Tibial artery (tissue), 4 donors: ENCODE measurements around the gene KHNYN.

Source experiments
- DNase-seq, 2 donors: peaks; one replicate each; pipeline ENCODE4 v3.0.0-alpha.2; 2019
- H3K27ac ChIP-seq, 2 donors: fragments of 200-600 bp; sonication (generic) in 1 of 2; 1 replicate in 1 of 2; 2 replicates in 1 of 2; pipeline ENCODE4 v1.5.1; 2018 to 2019; ENCODE audit warnings: mild to moderate bottlenecking in 1 of 2
- H3K27me3 ChIP-seq, 2 donors: fragments of 200-600 bp; sonication (generic) in 1 of 2; one replicate each; pipeline versions ENCODE4 v1.5.1 to v1.6.0; 2016 to 2019
- H3K36me3 ChIP-seq, 3 donors: fragments of 200-600 bp; sonication (generic) in 2 of 3; one replicate each; pipeline ENCODE4 v1.5.1; 2016 to 2019; ENCODE audit warnings: mild to moderate bottlenecking in 2 of 3
- H3K4me1 ChIP-seq, 4 donors: fragments of 200-600 bp; sonication (generic) in 2 of 4; 1 replicate in 3 of 4; 2 replicates in 1 of 4; pipeline ENCODE4 v1.5.1; 2016 to 2019
- H3K4me3 ChIP-seq, 2 donors: fragments of 200-600 bp; sonication (generic) in 1 of 2; 1 replicate in 1 of 2; 2 replicates in 1 of 2; pipeline ENCODE4 v1.5.1; 2018 to 2019; ENCODE audit warnings: mild to moderate bottlenecking in 2 of 2
- H3K9me3 ChIP-seq, 3 donors: fragments of 200-600 bp; sonication (generic) in 1 of 3; one replicate each; pipeline ENCODE4 v1.5.1; 2016 to 2019
- CTCF ChIP-seq, 2 experiments: fragments of 200-600 bp in 1 of 2; fragments of 450-650 bp in 1 of 2; IDR thresholded peaks; one replicate each; pipeline ENCODE4 v1.5.1; 2017 to 2019; ENCODE audit warnings: antibody characterized with exemption in 2 of 2, mild to moderate bottlenecking in 1 of 2, moderate library complexity in 1 of 2
- intact Hi-C: fragments of 100-400 bp; cut with DNase I; formaldehyde crosslinking; loops from one replicate; pipeline ENCODE4 v1.15.0; 2023; ENCODE audit warnings: low total_unique reads

The KHNYN gene

GRCh38 chr14:24409956-24410355 lies 19.8 kb upstream of the KHNYN start:
- H3K4me3 ChIP-seq, result no peak overlapping the region
- no peaks in the 10 kb centered on the region for H3K27me3 ChIP-seq
- no peak overlapping the region for H3K27ac ChIP-seq
- no peaks in the 10 kb centered on the region for H3K4me1 ChIP-seq
- TF ChIP-seq CTCF (IDR thresholded peaks at IDR 0.05), result no peak
- no peak for DNase-seq
- no peaks in the 10 kb centered on the region for H3K9me3 ChIP-seq
- H3K36me3 ChIP-seq, result peaks cover 5 to 59% (median 42%) of the 10 kb centered on the region in 3 donors
- intact Hi-C loops, result no loop called here

DNA sequence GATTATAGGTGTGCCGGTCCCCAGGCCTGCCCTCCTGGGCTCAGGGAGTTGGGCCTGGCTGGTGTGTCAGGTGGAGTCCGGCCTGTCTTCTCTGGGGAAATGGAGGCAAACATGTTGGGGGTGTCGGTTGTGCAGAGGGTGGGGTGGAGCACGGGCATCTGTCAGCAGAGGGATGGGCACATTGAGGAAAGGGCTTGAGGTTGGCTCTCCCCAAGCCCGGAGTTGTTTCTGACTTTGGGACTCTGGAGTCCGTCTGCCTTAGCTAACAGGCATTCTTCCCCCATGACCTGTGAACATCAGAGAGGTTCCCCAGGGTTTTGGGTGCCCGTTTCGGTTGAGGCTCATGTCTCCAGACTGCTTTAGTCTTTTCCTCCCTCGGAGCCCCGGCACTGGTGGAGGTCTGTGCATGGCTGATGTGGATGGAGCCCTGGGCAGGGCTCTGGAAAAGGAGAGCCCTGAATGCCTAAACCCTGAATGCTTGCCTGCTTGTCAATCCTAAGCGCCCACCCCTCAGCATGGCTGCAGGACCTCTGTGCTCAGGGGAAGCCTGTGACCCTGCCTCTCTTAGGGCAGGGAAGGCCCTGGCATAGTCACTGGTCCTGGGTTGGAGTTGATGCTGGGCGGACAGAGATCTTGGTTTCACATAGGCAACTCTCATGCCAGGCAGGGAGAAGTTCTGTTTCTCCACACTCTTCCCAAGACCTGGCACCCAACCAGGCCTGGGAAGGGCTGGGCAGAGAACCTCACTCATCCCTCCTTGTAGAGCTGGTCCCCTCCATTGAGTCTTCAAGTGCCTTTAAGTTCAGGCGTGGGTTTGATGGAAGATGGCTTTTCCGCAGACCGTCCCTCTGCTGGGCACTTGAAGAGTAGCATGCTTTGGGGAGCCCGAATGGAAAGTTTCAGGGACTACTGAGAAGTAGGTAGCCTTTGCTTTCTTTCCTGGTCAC lies 18.0 kb upstream of the KHNYN start:
- Histone ChIP-seq H3K4me3 (no peak overlapping the region), H3K36me3 (peaks cover 7 to 71% (median 51%) of the 10 kb centered on the region in 3 donors), H3K27ac (no peak overlapping the region), H3K27me3 (no peaks in the 10 kb centered on the region), H3K4me1 (no peaks in the 10 kb centered on the region), H3K9me3 (no peaks in the 10 kb centered on the region)
- peak; percentile 54 to 59 for TF ChIP-seq CTCF (IDR thresholded peaks at IDR 0.05)
- DNase-seq, result no peak
- intact Hi-C loops, result no loop called here

GRCh38 chr14:24414077-24414476 lies 15.7 kb upstream of the KHNYN start:
- no peak overlapping the region for H3K27ac ChIP-seq
- H3K9me3 ChIP-seq, result no peaks in the 10 kb centered on the region
- no peak for DNase-seq
- peaks cover 3 to 56% (median 39%) of the 10 kb centered on the region in 3 donors for H3K36me3 ChIP-seq
- TF ChIP-seq CTCF (IDR thresholded peaks at IDR 0.05), result no peak
- no peak overlapping the region for H3K4me3 ChIP-seq
- peaks cover 0 to 12% of the 10 kb centered on the region in 2 donors for H3K27me3 ChIP-seq
- intact Hi-C loops, result no loop called here
- peaks cover 0 to 7% (median 0%) of the 10 kb centered on the region in 4 donors for H3K4me1 ChIP-seq

DNA sequence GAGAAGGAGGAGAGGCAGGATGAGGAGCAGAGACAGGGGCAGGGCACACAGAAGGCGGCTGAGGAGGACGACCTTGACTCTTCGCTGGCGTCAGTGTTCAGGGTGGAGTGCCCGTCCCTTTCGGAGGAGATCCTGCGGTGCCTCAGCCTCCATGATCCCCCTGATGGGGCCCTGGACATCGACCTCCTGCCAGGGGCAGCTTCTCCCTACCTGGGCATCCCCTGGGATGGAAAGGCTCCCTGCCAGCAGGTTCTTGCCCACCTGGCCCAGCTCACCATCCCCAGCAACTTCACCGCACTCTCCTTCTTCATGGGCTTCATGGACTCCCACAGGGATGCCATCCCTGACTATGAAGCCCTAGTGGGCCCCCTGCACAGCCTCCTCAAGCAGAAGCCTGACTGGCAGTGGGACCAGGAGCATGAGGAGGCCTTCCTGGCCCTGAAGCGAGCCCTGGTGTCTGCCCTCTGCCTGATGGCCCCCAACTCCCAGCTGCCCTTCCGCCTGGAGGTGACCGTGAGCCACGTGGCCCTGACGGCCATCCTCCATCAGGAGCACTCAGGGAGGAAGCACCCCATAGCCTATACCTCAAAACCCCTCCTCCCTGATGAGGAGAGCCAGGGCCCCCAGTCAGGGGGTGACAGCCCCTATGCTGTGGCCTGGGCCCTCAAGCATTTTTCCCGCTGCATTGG lies 14.9 kb upstream of the KHNYN start:
- H3K9me3 ChIP-seq, result no peaks in the 10 kb centered on the region
- no peak overlapping the region for H3K4me3 ChIP-seq
- no peak for DNase-seq
- peaks cover 0 to 15% of the 10 kb centered on the region in 2 donors for H3K27me3 ChIP-seq
- peaks cover 0 to 8% (median 0%) of the 10 kb centered on the region in 4 donors for H3K4me1 ChIP-seq
- peaks cover 3 to 48% (median 32%) of the 10 kb centered on the region in 3 donors for H3K36me3 ChIP-seq
- intact Hi-C loops, result no loop called here
- no peak for TF ChIP-seq CTCF (IDR thresholded peaks at IDR 0.05)
- no peak overlapping the region for H3K27ac ChIP-seq

DNA sequence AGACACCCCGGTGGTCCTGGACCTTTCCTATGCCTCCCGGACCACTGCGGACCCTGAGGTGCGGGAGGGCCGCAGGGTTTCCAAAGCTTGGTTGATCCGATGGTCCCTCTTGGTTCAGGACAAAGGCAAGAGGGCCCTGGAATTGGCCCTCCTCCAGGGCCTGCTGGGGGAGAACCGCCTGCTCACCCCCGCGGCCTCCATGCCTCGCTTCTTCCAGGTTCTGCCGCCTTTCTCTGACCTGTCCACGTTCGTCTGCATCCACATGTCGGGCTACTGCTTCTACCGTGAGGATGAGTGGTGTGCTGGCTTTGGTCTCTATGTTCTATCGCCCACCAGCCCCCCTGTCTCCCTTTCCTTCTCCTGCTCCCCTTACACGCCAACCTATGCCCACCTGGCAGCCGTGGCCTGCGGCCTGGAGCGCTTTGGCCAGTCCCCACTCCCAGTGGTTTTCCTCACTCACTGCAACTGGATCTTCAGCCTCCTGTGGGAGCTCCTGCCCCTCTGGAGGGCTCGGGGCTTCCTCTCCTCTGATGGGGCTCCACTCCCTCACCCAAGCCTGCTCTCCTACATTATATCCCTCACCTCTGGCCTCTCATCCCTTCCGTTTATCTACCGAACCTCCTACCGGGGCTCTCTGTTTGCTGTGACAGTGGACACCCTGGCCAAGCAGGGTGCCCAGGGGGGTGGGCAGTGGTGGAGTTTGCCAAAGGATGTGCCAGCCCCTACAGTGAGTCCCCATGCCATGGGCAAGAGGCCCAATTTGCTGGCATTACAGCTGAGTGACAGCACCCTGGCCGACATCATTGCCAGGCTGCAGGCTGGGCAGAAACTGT lies 14.1 kb upstream of the KHNYN start:
- no peak for TF ChIP-seq CTCF (IDR thresholded peaks at IDR 0.05)
- peaks cover 0 to 22% of the 10 kb centered on the region in 2 donors for H3K27me3 ChIP-seq
- no peak overlapping the region for H3K27ac ChIP-seq
- no peak overlapping the region for H3K4me3 ChIP-seq
- no peak for DNase-seq
- H3K36me3 ChIP-seq, result peaks cover 3 to 43% (median 25%) of the 10 kb centered on the region in 3 donors
- H3K4me1 ChIP-seq, result peaks cover 0 to 8% (median 0%) of the 10 kb centered on the region in 4 donors
- no peaks in the 10 kb centered on the region for H3K9me3 ChIP-seq
- intact Hi-C loops, result no loop called here
